Cardiac ventricle fibroblast (primary cell): Measurements from ENCODE around the gene MPIG6B. TPM values are rescaled to one million over a fixed set of nuclear protein-coding genes. Genes with fewer than 3 reads are reported as not detected.

ENCODE experiments used
- total RNA-seq: library from RNA; depleted of rRNA; stranded (reverse); fragments of >200 nt; gene quantifications from 2 replicates; pipeline ENCODE4 v1.2.3, GENCODE V29; 2015

The MPIG6B gene, protein sequence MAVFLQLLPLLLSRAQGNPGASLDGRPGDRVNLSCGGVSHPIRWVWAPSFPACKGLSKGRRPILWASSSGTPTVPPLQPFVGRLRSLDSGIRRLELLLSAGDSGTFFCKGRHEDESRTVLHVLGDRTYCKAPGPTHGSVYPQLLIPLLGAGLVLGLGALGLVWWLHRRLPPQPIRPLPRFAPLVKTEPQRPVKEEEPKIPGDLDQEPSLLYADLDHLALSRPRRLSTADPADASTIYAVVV
- 0.06 TPM in 1 of 2 replicates, not detected in the other for total RNA-seq

DNA sequence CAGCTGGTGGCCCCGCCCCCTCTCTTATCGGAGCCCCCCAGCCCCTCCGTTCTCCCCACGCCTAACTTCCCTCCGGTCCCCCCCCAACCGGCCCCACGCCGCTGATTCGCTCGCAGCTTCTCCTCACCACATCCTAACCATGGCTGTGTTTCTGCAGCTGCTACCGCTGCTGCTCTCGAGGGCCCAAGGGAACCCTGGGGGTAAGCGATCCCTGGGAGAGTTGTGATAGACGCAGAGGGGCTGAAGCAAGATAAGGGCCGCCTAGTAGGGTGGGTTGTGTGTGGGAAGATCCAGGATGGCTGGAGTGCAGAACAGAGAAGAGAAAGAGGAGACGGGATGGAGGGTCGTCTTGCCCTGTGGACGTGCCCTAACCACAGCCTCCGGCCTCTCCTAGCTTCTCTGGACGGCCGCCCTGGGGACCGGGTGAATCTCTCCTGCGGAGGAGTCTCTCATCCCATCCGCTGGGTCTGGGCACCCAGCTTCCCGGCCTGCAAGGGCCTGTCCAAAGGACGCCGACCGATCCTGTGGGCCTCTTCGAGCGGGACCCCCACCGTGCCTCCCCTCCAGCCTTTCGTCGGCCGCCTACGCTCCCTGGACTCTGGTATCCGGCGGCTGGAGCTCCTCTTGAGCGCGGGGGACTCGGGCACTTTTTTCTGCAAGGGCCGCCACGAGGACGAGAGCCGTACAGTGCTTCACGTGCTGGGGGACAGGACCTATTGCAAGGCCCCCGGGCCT, at the start of gene MPIG6B:
Gene MPIG6B (plus strand): TSS at position 129 of the 735 bp plus-strand sequence. CDS start 11 bp downstream, at position 140.

DNA sequence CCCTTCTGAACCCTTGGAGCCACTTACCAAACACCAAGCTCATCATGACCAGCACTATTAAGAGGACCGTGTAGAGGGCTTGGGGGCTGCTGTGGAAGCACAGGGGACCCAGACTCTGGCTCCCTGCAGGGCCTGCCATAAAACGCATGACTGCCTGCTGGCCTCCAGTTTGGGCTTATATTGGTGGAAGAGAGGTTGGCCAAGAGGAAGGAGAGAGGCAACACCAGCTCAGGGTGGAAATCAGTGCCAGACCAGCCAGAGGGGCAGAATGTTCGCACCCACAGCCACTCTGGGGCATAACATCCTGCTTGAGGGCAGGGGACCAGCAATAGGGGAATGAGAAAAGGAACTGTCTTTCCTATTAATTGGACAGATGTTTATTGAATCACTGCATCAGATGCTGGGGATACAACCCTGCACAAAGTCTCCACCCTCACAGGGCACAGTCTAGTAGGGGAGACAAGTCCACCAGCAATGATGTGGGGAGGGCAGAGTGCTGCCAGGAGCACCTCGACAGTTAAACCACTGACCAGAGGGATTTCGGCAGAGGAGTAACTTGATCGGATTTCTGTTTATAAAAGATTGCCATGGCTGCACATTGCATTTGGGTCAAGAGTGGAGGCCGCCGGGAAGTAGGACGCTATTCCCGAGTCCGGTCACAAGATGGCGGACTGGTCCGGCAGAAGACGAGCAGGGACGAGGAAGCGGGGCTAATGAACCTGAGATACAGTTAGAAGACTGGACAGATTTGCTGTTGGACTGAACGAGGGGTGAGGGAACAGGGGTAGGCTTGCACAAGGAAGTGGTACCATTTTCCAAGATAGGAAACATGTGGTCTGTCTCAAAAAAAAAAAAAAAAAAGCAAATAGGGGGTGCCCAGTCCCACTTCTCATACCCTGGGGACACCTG, 42.7 kb upstream of the MPIG6B start, which contains the start of gene LY6G5C:
Gene LY6G5C (minus strand): TSS at position 842 of the 909 bp plus-strand sequence. CDS start 694 bp downstream, at position 148.

DNA sequence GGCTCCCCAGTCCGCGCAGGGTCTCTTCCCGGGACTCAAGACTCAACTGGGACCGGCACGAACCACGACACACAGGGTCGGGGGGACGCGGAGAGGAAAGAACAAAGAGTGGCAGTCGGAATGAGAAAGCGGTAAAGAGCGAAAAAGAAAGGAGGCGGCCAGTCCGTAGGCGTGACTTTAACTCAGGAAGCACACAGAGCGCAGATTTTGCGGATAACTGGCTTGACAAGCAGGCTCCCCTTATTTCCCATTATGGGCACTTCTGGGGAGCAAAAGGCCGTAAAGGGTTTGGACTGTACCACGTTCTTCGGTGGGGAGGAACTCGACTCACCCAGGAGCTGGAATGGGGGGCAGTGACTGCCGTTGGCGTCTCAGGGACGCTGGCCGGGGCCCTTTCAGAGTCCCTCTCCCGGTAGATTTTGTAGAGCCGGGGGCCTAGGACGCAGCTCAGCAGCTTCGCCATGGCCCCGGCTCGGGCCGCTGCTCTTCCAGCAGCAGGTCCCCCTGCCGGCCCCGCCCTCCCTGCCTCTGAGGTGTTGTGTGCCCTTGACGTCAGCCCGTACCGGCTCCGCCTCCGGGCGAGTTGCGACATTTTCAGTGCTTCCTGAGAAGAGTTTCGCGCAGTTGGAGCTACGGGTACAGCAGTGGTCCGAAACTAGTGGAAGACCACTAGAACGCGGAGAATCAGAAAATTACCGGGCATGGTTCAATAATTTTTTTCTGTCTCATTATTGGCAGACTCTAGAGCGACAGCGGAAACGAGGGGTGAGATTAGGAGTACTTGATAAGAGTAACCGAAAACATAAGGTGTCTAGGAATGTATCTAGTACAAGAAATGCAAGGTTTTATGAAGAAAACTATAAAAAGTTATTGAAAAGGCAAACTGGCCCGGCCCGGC, 20.1 kb upstream of the MPIG6B start, which contains the start of gene ABHD16A:
Gene ABHD16A (minus strand): TSS at position 506 of the 898 bp plus-strand sequence. CDS start 43 bp downstream, at position 463.

DNA sequence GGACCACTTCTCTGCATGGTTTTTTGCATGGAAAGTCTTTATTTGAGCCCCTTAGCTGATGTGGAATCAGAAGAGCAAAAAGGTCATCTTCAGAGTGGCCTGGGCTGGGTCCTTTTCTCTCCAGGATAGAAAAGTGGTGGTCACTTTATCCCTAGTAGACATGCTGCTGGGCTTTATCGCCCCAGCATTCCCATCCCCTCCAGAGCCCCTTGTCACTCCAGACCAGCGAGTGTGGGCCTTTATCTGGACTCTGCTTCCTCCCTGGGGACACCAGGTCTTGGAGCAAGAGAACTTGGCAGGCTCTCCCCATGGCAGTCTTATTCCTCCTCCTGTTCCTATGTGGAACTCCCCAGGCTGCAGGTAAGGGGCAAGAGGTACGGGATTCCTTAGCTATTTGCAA, 16.6 kb upstream of the MPIG6B start, which contains the start of gene LY6G6F:
Gene LY6G6F (plus strand): TSS at position 268 of the 400 bp plus-strand sequence. CDS start 41 bp downstream, at position 309.

DNA sequence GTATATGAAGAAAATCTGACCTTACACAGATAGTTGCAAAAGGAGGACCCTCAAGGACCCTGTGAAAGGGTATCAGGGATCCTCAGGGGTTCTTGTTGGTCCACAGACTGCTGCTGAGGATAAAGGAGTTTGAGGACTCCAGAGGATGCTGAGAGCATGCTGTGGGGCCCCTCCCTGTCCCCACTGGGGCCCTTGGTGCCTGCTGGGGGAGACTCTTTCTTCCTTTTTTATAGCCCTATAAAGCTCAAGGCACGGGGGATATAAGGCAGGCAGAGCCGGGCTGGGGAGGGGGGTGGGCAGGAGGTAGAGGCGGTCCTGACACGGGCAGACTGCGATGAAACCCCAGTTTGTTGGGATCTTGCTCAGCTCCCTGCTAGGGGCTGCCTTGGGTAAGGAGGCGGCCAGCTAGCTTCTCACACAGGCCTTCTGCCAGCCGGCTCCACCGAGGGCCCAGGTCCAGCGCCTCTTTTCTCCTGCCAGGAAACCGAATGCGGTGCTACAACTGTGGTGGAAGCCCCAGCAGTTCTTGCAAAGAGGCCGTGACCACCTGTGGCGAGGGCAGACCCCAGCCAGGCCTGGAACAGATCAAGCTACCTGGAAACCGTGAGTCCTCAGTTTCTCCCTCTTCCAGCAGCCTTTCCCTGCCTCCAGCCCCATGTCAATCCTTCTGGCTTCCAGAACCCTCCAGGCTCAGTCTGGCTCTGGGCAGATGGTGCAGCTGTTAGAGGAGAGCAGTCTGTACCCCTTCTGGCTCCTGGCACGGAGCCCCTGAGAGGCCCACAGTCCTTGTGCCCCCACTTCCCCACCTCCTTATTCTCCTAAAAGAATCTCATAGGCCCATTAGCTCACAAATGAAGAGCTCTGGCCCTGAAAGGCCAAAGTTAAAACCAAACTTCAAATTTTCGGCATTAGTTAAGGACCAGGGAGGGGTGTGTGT, 7.9 kb upstream of the MPIG6B start, which contains the start of gene LY6G6D:
Gene LY6G6D (plus strand): TSS at position 327 of the 937 bp plus-strand sequence. CDS start 8 bp downstream, at position 335.

DNA sequence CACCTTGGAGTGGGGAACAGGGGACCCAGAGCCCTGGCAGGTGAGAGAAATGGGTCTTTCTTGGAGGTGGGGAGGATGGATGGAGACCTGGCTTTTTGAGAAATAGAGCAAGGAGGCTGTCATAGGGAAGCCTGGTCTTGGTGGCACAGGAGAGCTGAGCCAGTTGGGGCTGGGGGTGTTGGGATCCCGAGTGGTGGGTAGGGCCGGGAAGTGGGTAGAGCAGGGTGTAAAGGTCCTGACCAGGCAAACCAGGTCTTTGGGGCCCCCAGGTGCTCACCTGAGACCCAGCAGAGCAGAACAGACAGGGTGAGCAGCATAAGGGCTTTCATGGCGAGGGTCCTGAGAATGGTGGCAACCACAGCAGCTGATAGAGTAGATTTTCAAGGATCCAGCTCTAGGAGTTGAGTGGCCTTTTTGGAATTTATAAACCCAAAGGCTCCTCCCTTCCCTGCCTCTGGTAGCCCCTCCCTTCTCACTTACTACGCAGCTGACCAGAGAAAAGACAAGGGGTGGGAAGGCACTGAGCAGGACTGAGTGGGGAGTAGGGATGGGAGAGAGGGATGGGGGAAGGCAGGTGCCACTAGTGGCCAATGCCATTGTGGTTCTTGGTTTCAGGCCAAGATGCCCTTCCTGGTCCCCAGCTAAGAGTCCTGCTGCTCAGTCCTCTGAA, 1.7 kb upstream of the MPIG6B start, which contains the start of gene LY6G6C:
Gene LY6G6C (minus strand): TSS at position 396 of the 670 bp plus-strand sequence. CDS start 67 bp downstream, at position 329.

DNA sequence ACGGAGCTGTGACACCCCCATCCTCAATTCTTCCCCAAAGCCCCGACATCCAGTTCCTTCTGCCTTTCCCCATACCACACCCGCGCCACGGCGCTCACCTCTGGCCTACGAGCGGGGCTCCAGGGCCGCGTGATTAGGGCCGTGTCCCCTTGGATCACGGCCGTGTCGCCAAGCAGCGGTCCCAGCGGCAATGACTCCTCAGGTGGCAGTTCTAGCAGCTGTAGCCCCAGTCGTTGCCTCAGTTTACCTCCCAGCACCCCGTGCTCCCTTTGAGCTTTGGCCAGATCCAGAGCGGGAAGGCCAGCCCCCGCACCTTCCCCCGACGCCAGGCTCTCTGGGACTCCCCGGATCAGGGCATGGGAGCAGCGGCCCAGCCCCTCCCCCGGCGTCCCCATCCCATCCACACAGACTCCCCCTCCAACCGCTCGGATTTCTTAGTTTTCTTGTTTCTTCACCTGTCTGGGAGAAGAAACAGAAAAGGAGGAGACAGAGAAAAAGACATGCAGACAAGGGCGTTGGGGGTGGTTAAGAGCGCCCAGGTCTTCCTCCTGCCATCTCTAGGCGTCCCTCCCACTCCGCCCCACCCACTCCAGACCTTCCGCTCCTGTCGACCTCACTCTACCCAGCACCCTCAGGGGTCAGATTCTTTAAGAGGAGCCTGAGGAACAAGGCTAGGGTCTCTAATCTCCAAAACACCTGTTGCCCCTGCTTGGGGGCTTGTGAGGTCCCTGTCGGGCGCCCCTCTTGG, 5.8 kb downstream of the MPIG6B start, which contains the start of gene DDAH2:
Gene DDAH2 (minus strand): TSS at position 533 of the 748 bp plus-strand sequence. CDS start 138 bp downstream, at position 395.

DNA sequence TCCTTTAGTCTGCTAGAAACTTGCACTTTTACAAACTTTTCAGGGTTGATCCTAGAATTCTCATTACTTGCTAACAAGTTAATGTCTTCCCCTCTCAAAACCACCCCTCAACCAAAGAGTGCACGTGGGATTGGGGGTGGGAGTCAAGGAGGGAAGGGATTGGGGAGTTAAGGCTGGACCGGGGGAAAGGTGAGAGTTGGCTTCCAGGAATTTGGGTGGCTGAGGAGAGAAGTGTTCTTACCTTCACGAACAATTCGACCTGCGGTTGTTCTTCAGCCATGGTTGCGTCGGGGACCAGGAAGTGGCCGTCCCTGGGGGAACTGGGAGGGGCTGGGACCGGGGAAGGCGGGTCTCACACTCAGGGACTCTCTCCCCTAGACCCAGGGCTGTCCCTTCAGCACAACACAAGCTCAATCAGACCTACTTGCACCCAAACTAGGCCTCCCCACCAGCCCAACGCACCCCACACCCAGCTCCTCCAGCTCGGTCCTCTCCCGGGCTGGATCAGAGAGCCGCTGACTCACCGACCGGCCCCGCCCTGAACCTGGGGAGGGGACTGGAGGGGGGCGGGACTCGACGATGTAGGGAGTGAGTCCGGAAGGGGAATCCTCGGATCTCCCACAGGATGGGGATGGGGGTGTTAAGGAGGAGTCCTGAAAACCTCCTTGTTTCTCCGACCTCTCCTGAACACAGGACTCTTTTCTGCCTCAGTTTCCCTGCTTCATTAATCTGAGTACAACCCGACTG, 13.0 kb downstream of the MPIG6B start, which contains the start of gene CLIC1:
Gene CLIC1 (minus strand): TSS at position 510 of the 747 bp plus-strand sequence. CDS start 230 bp downstream, at position 280.

DNA sequence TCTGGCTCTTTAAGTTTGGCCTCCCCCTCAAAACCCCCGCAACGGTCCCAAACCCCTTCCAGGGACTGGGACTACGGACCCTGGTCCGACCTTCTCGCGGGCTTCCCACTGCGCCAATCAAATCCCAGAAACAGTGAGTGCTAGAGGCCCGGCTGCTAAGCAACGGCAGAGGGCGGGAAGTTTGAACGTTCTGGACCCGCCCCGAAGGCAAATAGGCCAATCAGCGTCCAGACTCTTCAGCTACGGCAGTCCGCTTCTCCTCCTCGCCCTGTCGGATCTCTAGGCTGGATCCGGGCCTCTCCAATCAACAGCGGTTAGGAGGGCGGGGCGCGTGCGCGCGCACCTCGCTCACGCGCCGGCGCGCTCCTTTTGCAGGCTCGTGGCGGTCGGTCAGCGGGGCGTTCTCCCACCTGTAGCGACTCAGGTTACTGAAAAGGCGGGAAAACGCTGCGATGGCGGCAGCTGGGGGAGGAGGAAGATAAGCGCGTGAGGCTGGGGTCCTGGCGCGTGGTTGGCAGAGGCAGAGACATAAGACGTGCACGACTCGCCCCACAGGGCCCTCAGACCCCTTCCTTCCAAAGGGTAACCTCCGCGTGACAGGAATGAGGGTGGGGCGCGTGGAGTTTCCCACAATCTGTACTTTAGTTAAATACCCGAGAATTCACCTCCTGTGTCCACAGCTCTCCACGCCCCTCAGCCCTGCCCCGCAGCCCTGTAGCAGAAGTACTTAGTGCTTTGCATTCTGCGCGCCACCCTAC, 16.6 kb downstream of the MPIG6B start, which contains the start of gene MSH5:
Gene MSH5 (plus strand): TSS at position 367 of the 758 bp plus-strand sequence. CDS start 462 bp downstream, outside the sequence.

DNA sequence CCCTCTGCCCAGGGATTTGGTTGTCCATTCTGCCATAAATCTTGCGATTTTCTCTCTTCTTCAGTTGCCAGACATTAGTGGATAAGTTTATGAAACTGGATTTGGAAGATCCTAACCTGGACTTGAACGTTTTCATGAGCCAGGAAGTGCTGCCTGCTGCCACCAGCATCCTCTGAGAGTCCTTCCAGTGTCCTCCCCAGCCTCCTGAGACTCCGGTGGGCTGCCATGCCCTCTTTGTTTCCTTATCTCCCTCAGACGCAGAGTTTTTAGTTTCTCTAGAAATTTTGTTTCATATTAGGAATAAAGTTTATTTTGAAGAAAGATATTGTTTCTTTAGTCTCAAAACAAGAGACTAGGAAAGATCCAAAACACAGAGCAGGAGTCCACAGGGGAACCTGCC, 39.2 kb downstream of the MPIG6B start, which contains the start of gene SAPCD1:
Gene SAPCD1 (plus strand): TSS at position 301 of the 400 bp plus-strand sequence. CDS start 399 bp downstream, outside the sequence.

Other genes starting within 250 kb of the MPIG6B start
- 2.2 and 5.1 TPM in 2 replicates for gene MICB, start 225.2 kb upstream of the MPIG6B start, total RNA-seq
- gene MCCD1, start 194.4 kb upstream of the MPIG6B start, total RNA-seq = not detected in 2 replicates
- 205 and 225 TPM in 2 replicates for gene DDX39B, start 181.4 kb upstream of the MPIG6B start, total RNA-seq
- 0.25 and 2.1 TPM in 2 replicates for gene ATP6V1G2, start 176.8 kb upstream of the MPIG6B start, total RNA-seq
- 21.5 and 21.6 TPM in 2 replicates for gene NFKBIL1, start 175.8 kb upstream of the MPIG6B start, total RNA-seq
- not detected in 2 replicates for gene LTA, start 151.1 kb upstream of the MPIG6B start, total RNA-seq
- gene TNF, start 147.8 kb upstream of the MPIG6B start, total RNA-seq = not detected in 2 replicates
- gene LTB, start 140.9 kb upstream of the MPIG6B start, total RNA-seq = not detected in 2 replicates
- not detected in 2 replicates for gene LST1, start 137.1 kb upstream of the MPIG6B start, total RNA-seq
- not detected in 2 replicates for gene NCR3, start 130.4 kb upstream of the MPIG6B start, total RNA-seq
- not detected in 2 replicates for gene AIF1, start 108.1 kb upstream of the MPIG6B start, total RNA-seq
- gene PRRC2A, start 102.7 kb upstream of the MPIG6B start, total RNA-seq = 66.0 and 73.3 TPM in 2 replicates
- 169 and 177 TPM in 2 replicates for gene BAG6, start 70.7 kb upstream of the MPIG6B start, total RNA-seq
- 2.0 and 2.3 TPM in 2 replicates for gene APOM, start 67.5 kb upstream of the MPIG6B start, total RNA-seq
- gene C6orf47, start 62.6 kb upstream of the MPIG6B start, total RNA-seq = 18.5 and 21.9 TPM in 2 replicates
- 21.4 and 23.7 TPM in 2 replicates for gene GPANK1, start 58.4 kb upstream of the MPIG6B start, total RNA-seq
- gene CSNK2B, start 57.3 kb upstream of the MPIG6B start, total RNA-seq = 208 and 235 TPM in 2 replicates
- gene LY6G5B, start 53.4 kb upstream of the MPIG6B start, total RNA-seq = 0.44 and 0.50 TPM in 2 replicates
- gene LY6G5C, start 42.3 kb upstream of the MPIG6B start, total RNA-seq = 0.34 TPM in 1 of 2 replicates, not detected in the other
- 19.1 and 24.3 TPM in 2 replicates for gene ABHD16A, start 20.0 kb upstream of the MPIG6B start, total RNA-seq
- gene LY6G6F, start 16.5 kb upstream of the MPIG6B start, total RNA-seq = not detected in 2 replicates
- not detected in 2 replicates for gene LY6G6D, start 8.0 kb upstream of the MPIG6B start, total RNA-seq
- not detected in 2 replicates for gene LY6G6C, start 1.6 kb upstream of the MPIG6B start, total RNA-seq
- gene DDAH2, start 5.9 kb downstream of the MPIG6B start, total RNA-seq = 48.5 and 60.7 TPM in 2 replicates
- gene CLIC1, start 13.2 kb downstream of the MPIG6B start, total RNA-seq = 293 and 305 TPM in 2 replicates
- gene MSH5, start 16.6 kb downstream of the MPIG6B start, total RNA-seq = 1.6 and 4.2 TPM in 2 replicates
- gene SAPCD1, start 39.3 kb downstream of the MPIG6B start, total RNA-seq = 0.44 and 0.50 TPM in 2 replicates
- 0.10 and 0.12 TPM in 2 replicates for gene VWA7, start 54.0 kb downstream of the MPIG6B start, total RNA-seq
- 54.7 and 63.3 TPM in 2 replicates for gene VARS1, start 72.4 kb downstream of the MPIG6B start, total RNA-seq
- gene LSM2, start 83.6 kb downstream of the MPIG6B start, total RNA-seq = 36.0 and 38.2 TPM in 2 replicates
- 0.62 and 1.7 TPM in 2 replicates for gene HSPA1L, start 91.9 kb downstream of the MPIG6B start, total RNA-seq
- 93.9 and 97.6 TPM in 2 replicates for gene HSPA1A, start 92.2 kb downstream of the MPIG6B start, total RNA-seq
- gene HSPA1B, start 104.4 kb downstream of the MPIG6B start, total RNA-seq = 101 and 110 TPM in 2 replicates
- 36.7 and 43.2 TPM in 2 replicates for gene NEU1, start 139.4 kb downstream of the MPIG6B start, total RNA-seq
- gene SLC44A4, start 155.6 kb downstream of the MPIG6B start, total RNA-seq = not detected in 2 replicates
- gene EHMT2, start 174.3 kb downstream of the MPIG6B start, total RNA-seq = 29.5 and 47.8 TPM in 2 replicates
- gene ZBTB12, start 178.7 kb downstream of the MPIG6B start, total RNA-seq = 2.1 and 2.5 TPM in 2 replicates
- gene C2, start 204.3 kb downstream of the MPIG6B start, total RNA-seq = 10.4 and 16.9 TPM in 2 replicates
- gene CFB, start 222.7 kb downstream of the MPIG6B start, total RNA-seq = 47.7 and 56.5 TPM in 2 replicates
- gene NELFE, start 235.6 kb downstream of the MPIG6B start, total RNA-seq = 55.8 and 57.5 TPM in 2 replicates
- 24.6 and 28.9 TPM in 2 replicates for gene SKIC2, start 235.8 kb downstream of the MPIG6B start, total RNA-seq
- gene DXO, start 248.8 kb downstream of the MPIG6B start, total RNA-seq = 11.5 and 15.8 TPM in 2 replicates